Memory B cell (primary cell): ENCODE measurements around the gene AZI2.

Source experiments
- ATAC-seq: fragments of 150-1000 bp; cut with Tn5 transposase; 2 replicates; pipeline ENCODE4 v1.10.0; 2021; ENCODE audit warnings: low read depth, mild to moderate bottlenecking, moderate library complexity
- DNase-seq, 2 donors: peaks; one replicate each; pipeline ENCODE4 v3.0.0; 2022; ENCODE audit warnings: low spot score in 2 of 2
- H3K27ac Mint-ChIP-seq: one replicate; pipeline ENCODE4 v1.8.0; 2022; ENCODE audit warnings: mild to moderate bottlenecking, moderate library complexity, mixed read lengths
- H3K27me3 Mint-ChIP-seq: one replicate; pipeline ENCODE4 v1.8.0; 2022; ENCODE audit warnings: mixed read lengths
- H3K36me3 Mint-ChIP-seq: one replicate; pipeline ENCODE4 v1.8.0; 2022; ENCODE audit warnings: mild to moderate bottlenecking, mixed read lengths
- H3K4me1 Mint-ChIP-seq: one replicate; pipeline ENCODE4 v1.8.0; 2022; ENCODE audit warnings: mixed read lengths
- H3K4me3 Mint-ChIP-seq: one replicate; pipeline ENCODE4 v1.8.0; 2022; ENCODE audit warnings: mild to moderate bottlenecking, moderate library complexity, mixed read lengths
- H3K9me3 Mint-ChIP-seq: one replicate; pipeline ENCODE4 v1.8.0; 2022; ENCODE audit warnings: mixed read lengths

Gene AZI2

GRCh38 chr3:28292622-28293021 lies 56.0 kb downstream of the AZI2 start:
- no peak overlapping the region for H3K4me3 Mint-ChIP-seq
- no peaks in the 10 kb centered on the region for H3K27me3 Mint-ChIP-seq
- peaks cover 4% of the 10 kb centered on the region for H3K4me1 Mint-ChIP-seq
- no peaks in the 10 kb centered on the region for H3K9me3 Mint-ChIP-seq
- peaks cover 9% of the 10 kb centered on the region for H3K36me3 Mint-ChIP-seq
- no peak for ATAC-seq
- no peak for DNase-seq
- no peak overlapping the region for H3K27ac Mint-ChIP-seq

GRCh38 chr3:28291577-28291976 lies 57.0 kb downstream of the AZI2 start:
- Mint-ChIP-seq H3K27ac (no peak overlapping the region), H3K27me3 (no peaks in the 10 kb centered on the region), H3K4me3 (no peak overlapping the region), H3K36me3 (peaks cover 9% of the 10 kb centered on the region), H3K9me3 (no peaks in the 10 kb centered on the region), H3K4me1 (peaks cover 4% of the 10 kb centered on the region)
- DNase-seq (no peak), ATAC-seq (no peak)

- Mint-ChIP-seq H3K27ac (no peak overlapping the region), H3K4me3 (no peak overlapping the region), H3K36me3 (peaks cover 9% of the 10 kb centered on the region), H3K9me3 (no peaks in the 10 kb centered on the region), H3K4me1 (peaks cover 4% of the 10 kb centered on the region), H3K27me3 (no peaks in the 10 kb centered on the region)
- no peak for DNase-seq
- ATAC-seq: no peak
These were observed 57.7 kb downstream of the AZI2 start for GRCh38 chr3:28290863-28291300.

- Mint-ChIP-seq H3K27me3 (no peaks in the 10 kb centered on the region), H3K36me3 (peaks cover 10% of the 10 kb centered on the region), H3K4me3 (no peak overlapping the region), H3K4me1 (peaks cover 6% of the 10 kb centered on the region), H3K9me3 (no peaks in the 10 kb centered on the region), H3K27ac (no peak overlapping the region)
- ATAC-seq (no peak), DNase-seq (no peak)
These were observed 61.6 kb downstream of the AZI2 start for GRCh38 chr3:28287046-28287445.

- Mint-ChIP-seq H3K27me3 (no peaks in the 10 kb centered on the region), H3K27ac (no peak overlapping the region), H3K4me3 (no peak overlapping the region), H3K4me1 (peaks cover 5% of the 10 kb centered on the region), H3K9me3 (no peaks in the 10 kb centered on the region), H3K36me3 (peaks cover 9% of the 10 kb centered on the region)
- DNase-seq: no peak
- ATAC-seq: peak; percentile 54
These were observed 62.0 kb downstream of the AZI2 start for GRCh38 chr3:28286595-28286994.

GRCh38 chr3:28280781-28281180 lies 67.8 kb downstream of the AZI2 start:
- peaks cover 12% of the 10 kb centered on the region for H3K36me3 Mint-ChIP-seq
- H3K9me3 Mint-ChIP-seq: no peaks in the 10 kb centered on the region
- H3K4me1 Mint-ChIP-seq: peaks cover 11% of the 10 kb centered on the region
- no peak for DNase-seq
- no peaks in the 10 kb centered on the region for H3K27me3 Mint-ChIP-seq
- no peak for ATAC-seq
- no peak overlapping the region for H3K4me3 Mint-ChIP-seq
- no peak overlapping the region for H3K27ac Mint-ChIP-seq

GRCh38 chr3:28279770-28280169 lies 68.9 kb downstream of the AZI2 start:
- Mint-ChIP-seq H3K4me1 (peaks cover 11% of the 10 kb centered on the region), H3K27ac (no peak overlapping the region), H3K9me3 (no peaks in the 10 kb centered on the region), H3K27me3 (no peaks in the 10 kb centered on the region), H3K36me3 (peaks cover 16% of the 10 kb centered on the region), H3K4me3 (no peak overlapping the region)
- DNase-seq: no peak
- ATAC-seq: no peak

- H3K4me3 Mint-ChIP-seq: no peak overlapping the region
- H3K27ac Mint-ChIP-seq: no peak overlapping the region
- peaks cover 8% of the 10 kb centered on the region for H3K4me1 Mint-ChIP-seq
- peaks cover 22% of the 10 kb centered on the region for H3K36me3 Mint-ChIP-seq
- DNase-seq: no peak
- no peaks in the 10 kb centered on the region for H3K27me3 Mint-ChIP-seq
- no peak for ATAC-seq
- peaks cover 2% of the 10 kb centered on the region for H3K9me3 Mint-ChIP-seq
These were observed 69.7 kb downstream of the AZI2 start for GRCh38 chr3:28278918-28279317.

GRCh38 chr3:28273837-28274236 lies 74.8 kb downstream of the AZI2 start:
- H3K27me3 Mint-ChIP-seq: no peaks in the 10 kb centered on the region
- ATAC-seq: no peak
- DNase-seq: no peak
- no peak overlapping the region for H3K27ac Mint-ChIP-seq
- H3K4me3 Mint-ChIP-seq: peak overlapping the region; percentile 28
- peaks cover 11% of the 10 kb centered on the region for H3K4me1 Mint-ChIP-seq
- H3K9me3 Mint-ChIP-seq: peaks cover 21% of the 10 kb centered on the region
- H3K36me3 Mint-ChIP-seq: peaks cover 60% of the 10 kb centered on the region
